ENCODE measurements around the gene CERCAM. TPM values are rescaled to one million over a fixed set of nuclear protein-coding genes. Genes with fewer than 3 reads are reported as not detected.
"Not testable (repeated sequence)": the region's sequence is repeated elsewhere in the genome, so short reads cannot be mapped to it uniquely, and the experiment has no call there.

The CERCAM gene
- total and polyA plus RNA-seq, 3 donors from 2014 or later: 19.7 to 26.0 (median 21.7) TPM

DNA sequence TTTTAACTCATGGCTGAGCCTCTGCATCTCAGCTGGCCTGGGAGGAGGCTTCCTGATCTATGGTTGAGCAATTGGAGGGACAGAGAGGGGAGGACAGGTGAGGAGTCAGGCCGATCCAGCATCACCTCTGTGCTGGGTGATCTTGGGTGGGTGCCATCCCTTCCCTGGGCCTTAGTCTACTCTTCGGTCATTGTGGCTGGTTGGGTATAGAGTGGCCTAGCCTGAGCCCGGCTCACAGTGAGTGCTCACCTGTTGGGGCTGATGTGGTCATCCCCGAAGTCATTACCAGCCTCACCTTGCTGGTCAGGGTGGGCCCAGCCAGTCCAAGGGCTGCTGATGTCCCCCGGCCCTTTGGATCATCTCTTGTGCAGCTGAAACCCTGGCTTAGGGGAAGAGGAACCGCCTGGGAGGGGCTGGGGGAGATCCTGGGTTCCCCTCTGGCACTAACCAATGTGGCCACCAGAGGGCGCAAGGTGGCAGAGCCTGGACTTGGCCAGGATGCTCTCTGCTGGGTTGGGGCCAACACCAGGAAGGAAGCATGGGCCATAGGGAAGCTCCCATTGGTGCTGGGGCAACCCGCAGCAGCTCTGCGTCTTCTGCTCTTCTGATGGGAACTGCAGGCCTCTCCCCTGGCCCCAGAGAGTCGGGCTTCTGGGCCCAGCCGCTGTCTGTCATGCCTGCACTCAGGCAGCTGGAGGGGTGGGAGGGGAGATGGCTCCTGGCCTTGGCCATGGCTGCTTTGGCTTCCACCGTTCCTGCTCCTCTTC lies 17.9 kb downstream of the CERCAM start:
- Histone ChIP-seq H3K4me1 (peaks cover 7% of the 10 kb centered on the region), H3K4me3 (no peak overlapping the region), H3K36me3 (ENCODE audit: low read depth, missing control alignments) (no peaks in the 10 kb centered on the region), H3K9me3 (no peaks in the 10 kb centered on the region), H3K27ac (no peak overlapping the region), H3K27me3 (no peaks in the 10 kb centered on the region)
- no peak for TF ChIP-seq POLR2A (IDR thresholded peaks at IDR 0.05)
- TF ChIP-seq, protein P1, sequence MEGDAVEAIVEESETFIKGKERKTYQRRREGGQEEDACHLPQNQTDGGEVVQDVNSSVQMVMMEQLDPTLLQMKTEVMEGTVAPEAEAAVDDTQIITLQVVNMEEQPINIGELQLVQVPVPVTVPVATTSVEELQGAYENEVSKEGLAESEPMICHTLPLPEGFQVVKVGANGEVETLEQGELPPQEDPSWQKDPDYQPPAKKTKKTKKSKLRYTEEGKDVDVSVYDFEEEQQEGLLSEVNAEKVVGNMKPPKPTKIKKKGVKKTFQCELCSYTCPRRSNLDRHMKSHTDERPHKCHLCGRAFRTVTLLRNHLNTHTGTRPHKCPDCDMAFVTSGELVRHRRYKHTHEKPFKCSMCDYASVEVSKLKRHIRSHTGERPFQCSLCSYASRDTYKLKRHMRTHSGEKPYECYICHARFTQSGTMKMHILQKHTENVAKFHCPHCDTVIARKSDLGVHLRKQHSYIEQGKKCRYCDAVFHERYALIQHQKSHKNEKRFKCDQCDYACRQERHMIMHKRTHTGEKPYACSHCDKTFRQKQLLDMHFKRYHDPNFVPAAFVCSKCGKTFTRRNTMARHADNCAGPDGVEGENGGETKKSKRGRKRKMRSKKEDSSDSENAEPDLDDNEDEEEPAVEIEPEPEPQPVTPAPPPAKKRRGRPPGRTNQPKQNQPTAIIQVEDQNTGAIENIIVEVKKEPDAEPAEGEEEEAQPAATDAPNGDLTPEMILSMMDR (IDR thresholded peaks at IDR 0.05): peak; percentile 91 to 97 (median 94)
- intact Hi-C loops (cut with DNase I; ENCODE audit: low total_unique reads): no loop called here
- WGBS, 2 donors: 46 to 50% methylated on average over 2 to 12 of the region's 12 CpGs
- peak; percentile 89 for DNase-seq

DNA sequence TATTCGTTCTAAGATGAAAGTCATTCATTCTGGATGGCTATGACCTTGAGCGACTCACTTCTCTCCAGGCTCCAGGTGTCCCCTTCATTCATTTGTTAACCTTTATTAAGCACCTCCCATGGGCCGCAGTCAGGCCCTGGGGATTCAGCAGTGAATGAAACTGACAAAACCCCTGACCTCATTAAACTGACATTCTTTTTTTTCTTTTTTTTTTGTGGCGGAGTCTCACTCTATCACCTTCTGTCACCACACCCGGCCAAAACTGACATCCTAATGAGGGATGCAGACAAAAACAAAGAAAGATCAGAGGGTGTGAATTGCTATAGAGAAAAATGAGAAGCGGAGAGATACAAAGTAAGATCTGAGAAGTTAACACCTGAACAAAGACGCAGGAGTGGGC lies 18.6 kb downstream of the CERCAM start:
- 71 to 74% methylated on average over 7 of the region's 7 CpGs for WGBS, 2 donors
- Histone ChIP-seq H3K9me3 (no peaks in the 10 kb centered on the region), H3K27ac (no peak overlapping the region), H3K4me1 (peaks cover 7% of the 10 kb centered on the region), H3K36me3 (ENCODE audit: low read depth, missing control alignments) (no peaks in the 10 kb centered on the region), H3K27me3 (no peaks in the 10 kb centered on the region), H3K4me3 (no peak overlapping the region)
- TF ChIP-seq, protein P1 (IDR thresholded peaks at IDR 0.05): no peak
- TF ChIP-seq POLR2A (IDR thresholded peaks at IDR 0.05): no peak
- no peak for DNase-seq
- intact Hi-C loops (cut with DNase I; ENCODE audit: low total_unique reads): no loop called here

DNA sequence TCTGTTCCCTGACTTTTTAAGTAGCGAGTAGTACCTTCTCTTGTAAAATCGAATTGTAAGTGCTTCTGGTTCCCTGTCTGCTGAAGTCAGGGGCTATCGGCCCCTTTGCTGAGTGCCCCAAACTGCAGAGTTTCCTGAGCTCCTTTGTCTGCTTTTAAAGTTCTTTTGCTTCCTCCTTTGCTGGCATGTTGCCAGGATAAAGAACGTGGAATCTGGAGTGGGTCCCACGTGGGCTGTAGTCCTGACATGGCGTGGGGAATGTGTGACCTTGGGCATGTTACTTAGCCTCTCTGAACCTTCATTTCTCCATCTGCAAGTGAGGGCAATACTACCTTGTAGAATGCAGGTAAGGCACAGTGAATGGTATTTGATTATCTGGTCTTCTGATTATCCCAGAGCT lies 21.5 kb downstream of the CERCAM start:
- 45 to 46% methylated on average over 6 of the region's 6 CpGs for WGBS, 2 donors

DNA sequence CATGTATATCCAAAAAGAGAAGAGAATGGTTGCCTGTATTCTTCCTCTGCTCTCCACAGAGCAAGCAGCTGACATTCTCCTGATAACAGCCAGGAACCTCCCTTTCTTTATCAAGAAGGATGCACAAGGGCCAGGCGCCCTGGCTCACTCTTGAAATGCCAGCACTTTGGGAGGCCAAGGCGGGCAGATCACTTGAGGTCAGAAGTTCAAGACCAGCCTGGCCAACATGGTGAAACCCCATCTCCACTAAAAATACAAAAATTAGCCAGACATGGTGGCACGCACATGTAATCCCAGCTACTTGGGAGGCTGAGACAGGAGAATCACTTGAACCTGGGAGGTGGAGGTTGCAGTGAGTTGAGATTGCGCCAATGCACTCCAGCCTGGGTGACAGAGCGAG lies 25.8 kb downstream of the CERCAM start:
- H3K27ac ChIP-seq; H3K36me3 ChIP-seq (ENCODE audit: low read depth, missing control alignments); H3K4me3 ChIP-seq; intact Hi-C loops (cut with DNase I; ENCODE audit: low total_unique reads); H3K27me3 ChIP-seq; H3K4me1 ChIP-seq; H3K9me3 ChIP-seq: not testable (repeated sequence)
- 70 to 87% methylated on average over 5 of the region's 5 CpGs for WGBS, 2 donors
- DNase-seq: peak; percentile 31

More for the DNA sequence above, 21.5 kb downstream of the CERCAM start:
- DNase-seq: no peak
- peaks cover 7% of the 10 kb centered on the region for H3K4me1 ChIP-seq
- intact Hi-C loops (cut with DNase I; ENCODE audit: low total_unique reads): no loop called here
- H3K27ac ChIP-seq: no peak overlapping the region
- H3K9me3 ChIP-seq: no peaks in the 10 kb centered on the region
- H3K4me3 ChIP-seq: no peak overlapping the region
- no peak for TF ChIP-seq POLR2A (IDR thresholded peaks at IDR 0.05)
- TF ChIP-seq, protein P1 (IDR thresholded peaks at IDR 0.05): no peak
- H3K27me3 ChIP-seq: no peaks in the 10 kb centered on the region
- no peaks in the 10 kb centered on the region for H3K36me3 ChIP-seq (ENCODE audit: low read depth, missing control alignments)

DNA sequence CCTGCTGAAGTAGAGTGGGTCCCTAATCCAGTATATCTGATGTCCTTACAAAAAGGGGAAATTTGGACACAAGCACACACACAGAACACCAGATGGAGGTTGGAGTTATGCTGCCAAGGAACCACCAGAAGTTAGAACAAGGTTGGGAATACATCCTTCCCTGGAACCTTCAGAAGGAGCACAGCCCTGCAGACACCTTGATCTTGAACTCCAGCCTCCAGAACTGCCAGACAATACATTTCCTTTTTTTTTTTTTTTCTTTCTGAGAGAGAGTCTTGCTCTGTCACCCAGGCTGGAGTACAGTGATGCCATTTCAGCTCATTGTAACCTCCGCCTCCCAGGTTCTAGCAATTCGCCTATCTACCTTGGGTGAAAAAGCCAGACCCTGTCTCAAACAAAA lies 28.1 kb downstream of the CERCAM start:
- H3K27me3 ChIP-seq: no peaks in the 10 kb centered on the region
- 98 to 100% methylated on average over 2 of the region's 2 CpGs for WGBS, 2 donors
- no peaks in the 10 kb centered on the region for H3K4me1 ChIP-seq
- H3K36me3 ChIP-seq (ENCODE audit: low read depth, missing control alignments): no peaks in the 10 kb centered on the region
- no peaks in the 10 kb centered on the region for H3K9me3 ChIP-seq
- intact Hi-C loops (cut with DNase I; ENCODE audit: low total_unique reads): no loop called here
- no peak for DNase-seq
- no peak overlapping the region for H3K27ac ChIP-seq
- no peak overlapping the region for H3K4me3 ChIP-seq
- TF ChIP-seq POLR2A (IDR thresholded peaks at IDR 0.05): no peak
- TF ChIP-seq, protein P1 (IDR thresholded peaks at IDR 0.05): no peak
